ENCODE results near the gene ZPR1.

ZPR1 gene

GRCh38 chr11:116742104-116742503 lies 45.7 kb downstream of the ZPR1 start:
- DNase-seq = no peak

- DNase-seq = no peak
These were observed 47.1 kb downstream of the ZPR1 start for GRCh38 chr11:116740741-116741140.

DNA sequence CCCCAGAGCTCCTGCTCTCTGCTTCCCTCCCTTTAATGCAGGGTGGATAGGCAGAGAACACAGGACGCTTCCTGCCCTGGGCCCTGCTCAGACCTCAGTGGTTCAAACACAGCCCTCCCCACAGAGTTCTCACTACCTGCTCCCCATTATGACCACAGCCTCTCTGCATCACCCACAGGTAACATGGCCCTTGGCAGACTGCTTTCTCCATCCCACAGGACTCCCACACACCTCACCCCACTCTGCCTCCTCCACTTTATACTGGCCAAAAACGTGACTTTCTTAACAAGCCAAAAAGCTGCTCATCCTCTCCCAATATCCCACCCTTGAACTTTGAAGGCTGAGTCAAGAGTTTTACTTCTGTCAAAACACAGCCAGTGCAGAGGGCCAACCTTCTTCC lies 48.8 kb downstream of the ZPR1 start:
- DNase-seq = no peak

DNA sequence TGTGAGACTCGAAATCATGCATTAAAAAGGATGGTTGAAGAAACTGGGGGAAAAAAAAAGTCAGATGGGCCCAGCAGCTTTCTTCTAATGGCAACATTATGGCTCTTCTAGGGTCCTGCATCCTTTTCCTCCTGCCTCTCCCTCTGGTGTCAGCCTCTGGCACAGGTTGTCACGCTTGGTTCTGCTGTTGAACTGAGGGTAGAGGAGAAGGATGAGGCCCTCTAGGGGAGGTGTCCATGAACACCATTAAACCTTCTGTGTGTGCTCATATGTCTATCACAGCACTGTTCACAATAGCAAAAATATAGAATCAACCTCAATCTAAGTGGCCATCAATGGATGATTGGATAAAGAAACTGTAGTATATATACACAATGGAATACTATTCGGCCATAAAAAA lies 51.1 kb downstream of the ZPR1 start:
- no peak for DNase-seq

- DNase-seq = no peak
These were observed 53.8 kb downstream of the ZPR1 start for GRCh38 chr11:116733969-116734508.

- DNase-seq = no peak
These were observed 54.6 kb downstream of the ZPR1 start for GRCh38 chr11:116733043-116733755.

DNA sequence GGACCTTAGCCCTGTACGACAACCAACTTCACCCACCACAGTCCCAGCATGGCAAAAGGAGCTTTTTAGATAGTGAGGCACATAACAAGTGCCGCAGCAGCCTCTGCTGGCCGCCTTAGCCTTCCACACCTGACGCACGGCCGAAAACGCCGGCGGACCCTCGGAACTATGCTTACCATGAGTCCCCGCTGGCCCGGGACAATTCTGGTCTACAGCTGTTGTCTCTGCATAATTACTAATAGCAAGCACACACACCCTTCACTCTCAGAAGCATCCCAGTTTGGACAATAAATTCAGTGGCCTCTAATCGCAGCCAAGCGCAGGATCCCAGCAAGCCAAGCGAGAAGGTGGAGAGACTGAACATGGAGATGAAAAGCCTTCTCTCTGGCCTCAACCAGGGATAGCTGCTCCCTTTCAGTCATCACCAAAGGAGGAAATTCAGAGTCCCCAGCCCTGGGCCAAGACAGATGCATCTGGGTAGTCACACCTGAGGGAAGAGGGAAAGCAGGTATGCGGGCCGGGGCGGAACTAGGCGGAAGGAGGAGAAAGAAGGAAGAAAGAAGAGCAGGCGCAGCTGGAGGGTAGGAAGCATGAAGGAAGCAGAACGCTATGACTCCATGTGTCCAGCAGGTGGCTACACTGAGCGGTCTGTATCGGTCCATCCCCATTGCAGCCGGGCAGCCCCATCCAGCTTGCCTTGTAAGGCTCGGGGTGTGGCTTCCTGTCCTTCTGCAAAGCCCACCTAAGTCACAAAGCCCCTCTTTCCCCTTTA lies 55.4 kb downstream of the ZPR1 start:
- no peak for DNase-seq

- DNase-seq = no peak
These were observed 56.0 kb downstream of the ZPR1 start for GRCh38 chr11:116731821-116732220.

DNA sequence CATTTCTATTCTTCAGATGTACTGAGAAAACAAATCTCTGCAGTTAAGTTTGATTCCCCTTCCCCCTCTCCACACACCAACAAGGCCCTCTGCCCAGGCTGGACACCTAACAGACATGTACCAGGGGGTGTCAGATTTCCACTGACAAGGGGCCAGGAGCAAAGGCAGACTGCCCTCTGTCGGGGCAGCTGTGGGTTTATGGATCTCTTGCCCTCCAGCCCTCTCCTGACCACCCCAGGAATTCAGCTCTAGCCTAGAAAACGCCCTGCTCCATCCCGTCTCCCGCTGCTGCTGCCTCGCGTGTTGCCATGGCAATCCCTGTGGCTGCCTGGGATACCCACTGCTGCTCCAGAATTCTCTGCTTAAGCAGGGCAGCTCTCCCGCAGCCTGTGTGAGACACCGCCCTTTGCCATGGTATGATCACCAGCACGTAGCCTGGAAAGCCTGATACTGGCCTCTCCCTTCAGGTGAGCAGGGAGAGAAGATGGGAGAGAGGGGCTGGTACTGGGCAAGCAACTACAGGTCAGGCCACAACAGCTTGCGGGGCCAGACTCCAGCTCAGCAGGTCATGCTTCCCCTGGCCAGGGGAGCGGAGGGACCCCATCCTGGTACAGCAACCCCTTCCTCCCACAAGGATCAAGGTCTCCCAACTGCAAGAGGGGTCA lies 56.6 kb downstream of the ZPR1 start:
- DNase-seq = peak; percentile 20

DNA sequence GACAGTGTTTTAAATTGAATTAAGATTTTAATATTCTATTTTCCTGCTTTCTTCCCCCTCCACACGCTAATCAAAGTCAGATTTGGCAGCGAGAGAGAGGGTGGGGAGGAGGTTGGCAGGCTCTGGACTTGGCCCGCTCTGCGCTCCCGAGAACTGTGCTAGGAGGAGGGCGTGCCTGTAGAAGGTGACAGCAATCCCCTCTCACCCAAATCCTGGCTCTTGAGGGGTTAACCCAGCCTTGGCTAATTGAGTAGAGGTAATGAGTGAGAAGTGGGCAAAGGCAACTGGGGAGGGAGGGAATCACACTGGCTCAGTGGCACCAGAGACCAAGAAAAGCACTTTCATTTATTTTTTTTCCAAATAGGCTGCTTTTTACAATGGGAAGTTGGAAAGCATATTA lies 57.2 kb downstream of the ZPR1 start:
- no peak for DNase-seq

DNA sequence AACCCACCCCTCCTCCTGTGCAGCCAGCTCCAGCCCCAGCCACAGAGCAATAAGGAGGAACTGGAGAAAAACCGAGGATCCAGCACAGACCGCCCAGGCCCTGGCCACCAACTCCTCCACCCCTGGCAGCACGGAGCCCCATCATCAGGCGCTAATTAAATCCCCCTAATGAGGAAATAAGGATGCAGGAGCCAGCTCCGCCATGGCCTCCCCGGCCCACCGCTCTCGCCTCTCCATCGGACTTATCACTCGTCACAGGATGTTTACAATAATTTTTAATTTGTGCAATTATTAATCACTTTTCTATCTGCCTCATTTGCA lies 57.6 kb downstream of the ZPR1 start:
- no peak for DNase-seq

- no peak for DNase-seq
These were observed 58.2 kb downstream of the ZPR1 start for GRCh38 chr11:116729501-116730240.

GRCh38 chr11:116727990-116728389 lies 59.8 kb downstream of the ZPR1 start:
- no peak for DNase-seq

DNA sequence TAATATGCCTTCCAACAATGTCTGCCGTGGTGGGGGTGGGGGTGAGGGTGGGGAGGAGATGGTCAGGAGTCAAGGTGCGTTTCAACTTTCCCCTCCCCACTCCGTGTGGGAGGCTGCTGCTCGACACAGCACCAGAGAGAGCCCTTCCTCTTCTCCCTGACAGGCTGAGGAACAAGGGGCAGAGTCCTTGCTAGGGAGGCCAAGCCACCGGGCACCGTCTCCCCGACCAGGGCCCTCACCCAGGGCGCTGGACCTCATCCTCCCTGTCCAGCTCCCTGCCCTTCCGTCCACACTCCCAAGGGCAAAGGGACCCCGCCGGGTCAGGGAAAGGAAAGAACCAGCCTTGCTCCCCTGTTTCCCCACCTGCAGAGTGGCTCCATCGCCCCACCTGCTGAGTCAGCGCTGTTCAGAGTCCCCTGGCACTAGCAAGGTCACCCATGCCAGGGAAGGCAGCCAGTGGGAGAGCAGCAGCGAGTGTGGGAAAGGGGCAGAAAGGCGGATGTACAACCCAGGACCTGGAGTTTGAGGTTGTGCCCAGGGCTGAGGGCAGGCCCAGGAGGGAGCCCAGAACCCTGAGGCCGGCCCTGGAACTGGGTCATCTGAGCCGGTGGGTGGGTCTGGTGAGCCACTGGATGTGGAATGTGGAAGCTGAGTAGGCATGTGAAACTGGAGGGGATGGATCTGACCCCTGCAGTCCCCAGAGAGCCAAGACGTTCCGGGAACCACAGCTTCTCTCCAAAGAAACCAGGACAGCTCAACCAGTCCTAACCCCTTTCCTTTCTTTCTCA lies 62.2 kb downstream of the ZPR1 start:
- DNase-seq = no peak

DNA sequence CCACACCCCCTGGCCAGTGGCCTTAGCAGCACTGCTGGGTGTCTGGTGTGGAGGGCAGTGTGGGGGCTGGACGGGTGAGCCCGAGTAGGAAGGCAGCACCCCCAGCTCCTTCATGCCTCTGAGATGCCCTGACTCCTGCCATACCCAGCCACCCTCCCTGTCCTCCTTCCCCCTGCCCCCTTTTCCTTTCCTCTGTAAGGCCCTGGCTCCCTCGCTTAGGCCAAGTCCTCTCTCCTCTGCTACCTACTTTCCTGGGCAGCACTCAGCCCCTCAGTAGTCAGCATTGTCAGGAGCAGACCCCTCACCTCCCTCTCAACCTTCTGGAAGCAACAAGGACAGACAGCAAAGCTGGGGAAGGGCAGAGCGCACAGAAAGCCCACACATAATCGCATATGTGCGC lies 63.0 kb downstream of the ZPR1 start:
- DNase-seq = no peak

Measured in DMS79 (cell line).